HG02840 (cell line): ENCODE results near the gene SERHL2.

Experiments used
- ATAC-seq: cut with Tn5 transposase; IDR thresholded peaks from one replicate; pipeline ENCODE4 v1.9.1; 2021; ENCODE audit warnings: mild to moderate bottlenecking, moderate library complexity, moderate number of reproducible peaks; ENCODE audit not compliant: unreplicated experiment, low FRiP score

Gene SERHL2

GRCh38 chr22:42622061-42622710 is 68.4 kb downstream of the SERHL2 start:
- no peak for ATAC-seq

GRCh38 chr22:42623301-42623751 is 69.6 kb downstream of the SERHL2 start:
- no peak for ATAC-seq
